HG03460 (cell line): ENCODE results near the gene OMP.

ENCODE experiments used
- ATAC-seq: cut with Tn5 transposase; IDR thresholded peaks from one replicate; pipeline ENCODE4 v1.9.1; 2021; ENCODE audit not compliant: unreplicated experiment

OMP gene

DNA sequence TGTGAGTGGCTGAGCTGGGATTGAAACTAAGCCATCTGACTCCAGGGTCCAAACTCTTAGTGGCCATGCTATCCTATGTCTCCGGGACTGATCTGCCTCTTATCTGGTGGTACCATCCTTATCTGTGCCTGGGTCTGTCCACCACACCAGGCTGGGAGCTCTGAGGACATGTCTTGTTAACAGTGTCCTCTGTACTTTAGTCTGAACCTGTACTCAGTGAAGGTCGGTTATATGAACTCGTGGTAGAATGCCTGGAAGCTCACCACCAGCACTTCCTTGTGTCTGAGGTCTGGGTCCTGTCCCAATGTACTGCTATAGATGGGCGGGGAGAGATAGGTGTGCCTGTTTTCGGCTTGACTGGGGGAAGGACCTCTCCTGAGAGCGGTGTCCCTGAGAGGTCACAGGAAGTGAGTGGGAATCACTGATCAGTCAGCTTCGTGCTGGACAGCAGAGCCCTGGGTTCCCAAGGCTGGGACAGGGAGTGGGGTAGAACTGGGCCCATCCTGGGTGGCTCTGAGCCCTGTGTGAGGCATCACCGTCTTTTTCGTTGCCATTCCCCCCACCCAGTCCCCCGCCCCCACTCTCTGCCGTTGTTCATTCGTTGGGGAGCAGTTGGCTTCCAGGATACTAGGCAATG is 34.3 kb downstream of the OMP start:
- no peak for ATAC-seq

DNA sequence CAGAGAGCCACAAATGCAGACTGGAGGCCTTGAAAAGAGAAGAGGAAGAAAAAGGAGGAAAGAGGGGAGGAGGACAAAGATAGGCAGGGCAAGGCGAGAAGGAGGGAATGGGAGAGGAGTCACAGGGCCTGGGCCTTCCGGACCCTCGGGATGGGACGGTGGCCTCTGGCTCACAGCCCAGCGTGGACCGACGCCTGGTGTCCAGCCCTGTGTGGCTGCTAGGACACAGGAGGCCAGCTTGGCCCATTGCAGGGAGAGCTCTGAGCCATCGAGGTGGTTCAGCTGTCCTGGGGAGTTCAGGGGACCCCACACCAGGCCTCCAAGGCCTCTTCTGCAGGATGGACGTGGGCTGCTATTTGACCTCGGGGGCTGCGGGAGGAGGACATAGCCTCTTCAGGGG is 34.8 kb downstream of the OMP start:
- no peak for ATAC-seq

DNA sequence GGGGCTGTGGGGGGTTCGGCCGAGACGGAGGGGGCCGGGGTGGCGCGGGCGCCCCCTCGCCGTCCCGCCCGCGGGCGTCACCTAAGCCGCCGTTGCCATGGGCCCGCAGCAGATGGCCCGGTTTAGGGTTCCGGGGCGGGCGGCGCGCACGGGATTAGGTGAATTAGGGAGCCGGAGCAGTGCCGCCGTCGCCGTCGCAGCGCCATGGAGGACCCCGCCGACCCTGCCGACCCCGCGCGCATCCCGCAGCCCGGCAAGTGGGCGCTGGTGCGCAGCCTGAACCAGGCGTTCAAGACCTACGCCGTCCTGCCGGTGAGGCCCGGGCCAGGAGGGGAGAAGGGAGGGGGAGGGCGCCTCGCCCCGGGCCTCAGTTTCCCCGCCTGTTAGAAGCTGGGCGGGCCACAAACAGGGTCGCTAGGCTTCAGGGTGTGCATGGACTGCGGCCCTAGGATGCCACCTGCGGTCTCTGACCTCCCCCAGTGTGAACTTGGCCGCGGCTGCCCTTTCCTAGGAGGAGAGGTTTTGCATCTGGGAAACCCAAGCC is 35.5 kb downstream of the OMP start:
- ATAC-seq = no peak

DNA sequence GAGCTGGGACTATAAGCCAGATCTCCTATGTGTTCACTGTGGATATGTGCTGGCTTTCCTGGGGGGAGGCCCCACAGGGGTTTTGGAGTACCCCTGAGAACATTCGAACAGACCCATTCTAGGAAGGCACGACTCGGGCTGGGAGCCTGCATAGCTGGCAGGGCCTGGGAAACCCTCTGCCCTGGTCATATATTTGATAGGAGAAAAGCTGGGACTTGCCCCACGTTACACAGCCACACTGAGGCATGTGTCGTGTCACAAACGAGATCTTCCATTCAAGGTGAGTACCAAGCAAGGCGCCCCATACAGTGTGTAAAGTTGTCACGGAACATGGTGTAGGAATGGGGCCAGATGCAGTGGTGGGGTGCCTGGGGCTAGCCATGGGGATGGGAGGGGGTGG is 36.6 kb downstream of the OMP start:
- no peak for ATAC-seq

DNA sequence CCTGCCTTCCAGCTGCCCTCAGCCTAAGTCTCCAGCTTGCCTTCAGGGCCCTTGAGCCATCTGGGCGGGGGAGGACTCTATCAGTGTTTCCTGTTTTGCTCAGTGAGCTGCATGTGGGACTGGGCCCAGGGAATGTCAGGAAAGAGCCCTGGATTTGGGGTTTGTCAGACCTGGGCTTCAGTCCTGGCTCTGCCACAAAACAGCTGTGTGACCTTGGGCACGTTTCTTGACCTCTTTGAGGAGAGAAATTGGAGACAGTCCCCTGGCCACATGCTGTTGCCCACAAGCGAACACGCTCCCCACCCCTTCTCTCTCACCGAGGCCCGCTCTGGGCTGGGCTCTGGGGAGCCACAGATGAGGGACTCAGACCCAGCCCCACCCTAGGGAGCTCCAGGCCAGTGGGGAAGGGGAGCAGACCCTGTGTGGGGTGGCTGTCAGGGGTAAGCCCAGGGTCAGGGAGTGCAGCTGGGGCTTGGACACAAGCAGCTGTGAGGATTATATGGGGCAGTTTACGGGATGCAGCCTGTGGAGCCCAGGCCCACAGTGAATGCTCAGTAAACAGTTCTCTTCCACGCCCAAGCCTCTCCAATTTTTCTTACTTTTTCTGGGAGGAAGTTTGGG is 37.7 kb downstream of the OMP start:
- no peak for ATAC-seq

DNA sequence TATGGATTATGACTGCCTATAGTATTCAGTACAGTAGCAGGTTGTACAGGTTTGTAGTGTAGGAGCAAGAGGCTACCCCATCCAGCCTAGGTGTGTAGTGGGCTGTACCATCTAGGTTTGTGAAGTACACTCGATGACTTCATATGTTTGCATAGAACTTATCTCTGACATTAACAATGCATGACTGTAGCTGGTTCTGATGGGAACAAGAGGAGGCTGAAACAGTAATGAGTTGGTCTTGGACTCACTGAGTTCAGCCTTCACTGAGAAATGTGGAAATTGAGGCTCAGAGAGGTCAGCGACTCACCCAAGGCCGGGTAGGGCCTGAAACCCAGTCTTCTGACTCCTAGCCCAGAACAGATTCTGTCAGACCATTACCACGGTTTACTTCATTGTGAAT is 38.4 kb downstream of the OMP start:
- no peak for ATAC-seq

DNA sequence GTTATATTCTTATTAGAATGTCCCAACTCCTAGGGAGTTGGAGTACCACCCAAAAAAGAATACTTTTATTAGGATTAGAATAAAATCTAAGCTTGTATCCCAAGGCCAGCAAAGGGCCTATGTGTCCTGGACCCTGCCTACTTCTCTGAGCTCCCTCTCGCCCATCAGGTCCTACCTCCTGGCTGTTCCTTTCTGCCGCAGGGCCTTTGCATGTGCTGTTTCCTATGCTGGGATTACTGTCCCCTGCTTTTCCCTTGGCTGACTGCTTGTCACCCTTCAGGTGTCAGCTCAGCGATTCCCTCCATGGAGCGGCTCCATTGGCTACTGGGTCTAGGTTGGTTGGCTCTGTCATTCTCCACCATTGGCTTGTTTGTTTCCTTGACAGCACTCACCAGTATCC is 38.8 kb downstream of the OMP start:
- ATAC-seq = no peak

DNA sequence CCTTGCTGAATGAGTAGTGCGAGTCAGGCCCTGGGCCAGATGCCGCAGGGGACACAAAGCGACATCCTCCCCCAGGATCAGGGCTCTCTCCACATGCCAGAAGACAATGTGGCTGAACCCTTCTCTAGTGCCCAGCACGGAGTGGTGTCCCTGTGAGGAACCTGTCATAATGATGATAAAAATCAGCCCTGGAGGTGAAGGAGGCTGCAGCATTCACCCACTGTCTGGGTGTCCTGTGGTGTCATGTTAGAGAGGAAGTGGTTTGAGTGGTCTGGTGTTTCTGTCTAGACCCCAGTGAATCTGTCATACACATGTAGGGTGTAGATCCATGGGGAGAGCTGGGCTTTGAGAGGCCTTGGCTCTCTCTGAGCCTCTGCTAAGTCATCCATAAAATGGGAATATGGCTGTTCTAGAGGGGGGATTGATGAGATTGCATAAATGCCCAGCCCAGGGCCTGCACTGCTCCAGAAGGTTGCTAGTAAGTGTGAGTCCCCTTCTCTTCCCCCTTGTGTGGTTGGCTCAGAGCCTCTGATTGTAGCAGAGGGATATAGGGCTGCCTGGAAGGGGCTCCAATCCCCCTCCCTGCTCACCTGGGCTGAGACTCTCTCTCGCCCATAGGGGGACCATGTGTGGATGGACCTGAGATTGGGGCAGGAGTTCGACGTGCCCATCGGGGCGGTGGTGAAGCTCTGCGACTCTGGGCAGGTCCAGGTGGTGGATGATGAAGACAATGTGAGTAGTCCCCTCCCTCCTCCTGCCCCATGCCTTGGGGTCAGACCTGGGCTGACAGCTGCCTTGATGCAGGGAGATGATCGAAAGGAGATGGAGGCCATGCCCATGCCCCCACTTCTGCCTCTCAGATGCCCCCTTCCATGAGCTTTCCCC is 39.7 kb downstream of the OMP start:
- ATAC-seq = no peak

DNA sequence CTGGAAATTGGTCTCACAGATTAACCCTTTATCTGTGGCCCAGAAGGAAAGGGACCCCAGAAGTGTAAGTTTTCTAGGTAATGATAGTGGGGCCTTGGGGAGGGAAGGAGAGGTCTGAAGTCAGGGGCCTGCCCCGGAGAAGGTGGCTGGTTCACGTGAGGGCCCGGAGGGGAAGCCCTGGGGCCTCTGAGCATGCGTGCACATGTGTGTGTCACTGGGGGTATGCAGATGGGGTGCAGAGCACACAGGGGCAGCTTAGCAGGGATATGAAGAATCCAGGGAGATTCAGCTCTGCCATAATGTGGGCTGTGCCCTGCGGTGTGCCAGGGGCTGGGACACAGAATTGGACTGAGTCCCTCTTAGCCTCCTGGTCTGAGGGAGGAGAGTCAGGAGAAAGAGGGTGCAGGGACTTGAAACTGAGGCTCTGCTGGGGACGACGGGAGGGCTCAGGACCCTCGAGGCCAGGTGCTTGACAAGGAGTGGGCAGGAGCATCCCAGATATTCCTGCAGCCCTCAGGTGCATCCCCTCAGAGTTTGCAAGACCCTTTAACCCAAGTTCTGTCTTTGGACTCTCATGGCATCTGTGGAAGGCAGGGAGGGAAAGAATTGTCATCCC is 40.9 kb downstream of the OMP start:
- no peak for ATAC-seq

DNA sequence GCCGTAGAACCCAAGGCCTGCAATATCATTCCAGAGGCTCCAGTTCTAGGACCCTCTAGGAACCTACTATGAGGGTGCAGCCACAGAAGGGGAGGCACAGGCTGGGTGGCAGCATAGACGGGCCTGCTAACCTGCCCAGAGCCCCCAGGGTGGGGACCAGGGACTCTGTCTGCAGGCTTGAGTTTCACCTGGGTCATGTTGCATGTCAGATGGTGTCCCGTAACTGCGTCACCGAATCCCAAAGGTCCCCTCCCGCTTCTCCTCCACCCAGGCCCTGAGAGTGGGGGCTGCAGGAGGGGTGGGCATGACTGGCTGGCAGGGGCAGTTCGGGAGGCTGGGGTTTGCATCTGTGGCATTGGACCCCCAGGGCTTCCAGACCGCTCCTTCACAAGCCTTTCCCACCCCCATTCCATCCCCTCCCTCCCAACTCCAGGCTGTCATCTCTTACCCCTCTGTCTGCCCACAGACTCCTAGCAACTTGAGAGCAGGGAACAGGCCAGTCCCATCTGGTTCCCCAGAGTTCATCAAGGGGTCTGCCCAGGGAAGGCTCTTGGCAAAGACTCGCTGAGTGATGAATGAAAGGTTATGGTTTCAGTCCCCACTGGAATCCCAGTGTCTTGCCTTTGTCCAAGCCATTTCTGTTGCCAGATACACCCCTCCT is 41.7 kb downstream of the OMP start:
- ATAC-seq = no peak

DNA sequence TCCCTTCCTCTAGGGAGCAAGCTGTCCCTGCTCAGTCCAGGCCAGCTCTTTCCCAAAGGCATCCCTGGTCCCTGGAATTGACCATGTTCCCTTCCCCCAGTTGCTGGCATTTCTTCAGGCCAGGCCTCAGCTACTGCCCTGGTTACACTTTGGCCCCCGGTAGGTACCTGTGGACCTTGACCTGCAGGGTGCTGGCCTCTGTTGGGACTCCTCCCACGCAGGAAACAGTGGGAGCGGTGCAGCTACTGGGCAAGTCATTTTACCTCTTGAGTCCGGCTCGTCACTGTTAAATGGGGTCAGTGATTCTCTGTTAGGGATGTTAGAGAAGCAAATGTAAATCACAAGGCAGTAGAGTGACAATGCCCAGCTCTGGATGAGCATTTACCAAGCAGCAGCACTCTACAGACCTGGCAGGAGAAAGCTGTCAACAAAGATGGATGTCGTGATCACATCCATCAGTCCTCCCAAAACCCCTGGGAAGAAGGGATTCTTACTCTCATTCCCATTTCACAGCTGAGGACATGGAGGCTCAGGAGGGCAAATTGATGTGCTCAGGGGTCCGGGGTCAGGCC is 42.3 kb downstream of the OMP start:
- no peak for ATAC-seq

DNA sequence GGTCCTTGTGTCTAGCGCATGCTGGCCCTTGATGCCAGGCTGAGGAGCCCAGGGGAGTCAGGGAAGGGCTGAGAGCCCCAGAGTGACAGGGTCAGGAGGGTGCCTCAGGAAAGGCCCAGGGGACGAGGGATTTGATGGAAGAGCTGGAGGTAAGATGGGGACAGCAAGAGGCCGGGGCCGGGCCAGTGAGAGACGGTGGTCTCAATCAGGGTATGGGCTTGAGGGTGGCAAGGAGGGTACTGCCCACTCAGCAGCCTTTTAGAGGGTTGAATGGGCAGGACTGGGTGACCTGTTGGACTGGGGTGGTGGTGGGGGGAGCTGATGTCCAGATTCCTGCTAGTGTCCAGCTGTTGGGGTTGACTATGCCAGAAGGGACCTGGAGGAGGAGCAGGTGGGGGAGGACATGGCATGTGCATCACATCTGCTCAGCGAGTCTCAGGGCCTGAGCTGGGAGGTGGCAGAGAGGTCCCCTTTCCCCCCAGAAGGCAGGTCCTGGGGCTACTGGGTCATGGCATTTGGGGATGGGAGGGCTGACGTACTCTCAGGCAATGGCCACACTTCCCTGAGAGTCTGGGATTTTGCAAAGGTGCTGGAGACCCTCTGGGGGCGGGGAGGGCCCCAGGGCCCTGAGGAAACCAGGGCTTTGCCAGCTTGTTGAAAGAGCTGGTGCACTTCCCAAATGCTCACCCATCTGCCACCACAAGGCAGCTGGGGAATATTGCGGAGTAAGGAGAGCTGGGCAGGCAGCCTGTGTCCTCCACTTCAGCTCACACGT is 43.8 kb downstream of the OMP start:
- no peak for ATAC-seq

DNA sequence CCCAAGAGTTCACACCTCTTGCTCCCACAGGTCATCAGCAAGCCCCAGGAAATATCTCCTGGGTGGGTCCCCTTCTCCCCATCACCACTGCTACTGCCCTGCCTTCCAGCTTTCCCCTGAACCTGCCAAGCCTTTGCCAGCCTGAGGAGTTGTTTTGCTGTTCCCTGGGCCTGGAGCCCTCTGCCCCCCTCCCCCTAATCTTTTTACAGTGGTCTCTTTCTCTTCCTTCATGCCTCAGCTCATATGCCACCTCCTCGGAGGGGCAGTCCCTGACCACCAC is 44.3 kb downstream of the OMP start:
- ATAC-seq = no peak

DNA sequence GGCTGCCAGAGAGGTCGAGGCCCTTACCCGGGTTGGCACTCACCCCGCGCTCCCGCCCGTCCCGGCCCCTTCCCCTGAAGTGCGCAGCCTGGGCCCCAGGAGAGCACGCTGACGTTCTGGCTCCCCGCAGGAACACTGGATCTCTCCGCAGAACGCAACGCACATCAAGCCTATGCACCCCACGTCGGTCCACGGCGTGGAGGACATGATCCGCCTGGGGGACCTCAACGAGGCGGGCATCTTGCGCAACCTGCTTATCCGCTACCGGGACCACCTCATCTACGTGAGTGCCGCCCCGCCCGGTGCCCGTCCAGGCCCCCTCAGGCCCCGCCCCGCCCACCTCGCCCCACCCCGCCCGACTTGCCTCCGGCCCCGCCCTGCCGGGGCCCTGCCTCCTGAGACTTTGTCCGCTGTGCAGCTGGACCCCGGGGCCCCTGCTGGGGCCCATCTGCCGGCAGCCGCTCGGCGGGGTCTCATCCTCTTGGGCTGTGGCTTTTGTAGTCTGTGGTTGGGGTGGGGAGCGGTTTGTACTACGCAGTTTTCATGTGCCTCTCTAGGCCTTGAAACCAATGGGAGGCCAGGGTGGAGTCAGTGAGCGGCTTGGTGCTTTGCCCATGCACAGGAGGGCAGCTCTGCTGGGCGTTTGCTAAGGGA is 45.2 kb downstream of the OMP start:
- ATAC-seq = no peak

DNA sequence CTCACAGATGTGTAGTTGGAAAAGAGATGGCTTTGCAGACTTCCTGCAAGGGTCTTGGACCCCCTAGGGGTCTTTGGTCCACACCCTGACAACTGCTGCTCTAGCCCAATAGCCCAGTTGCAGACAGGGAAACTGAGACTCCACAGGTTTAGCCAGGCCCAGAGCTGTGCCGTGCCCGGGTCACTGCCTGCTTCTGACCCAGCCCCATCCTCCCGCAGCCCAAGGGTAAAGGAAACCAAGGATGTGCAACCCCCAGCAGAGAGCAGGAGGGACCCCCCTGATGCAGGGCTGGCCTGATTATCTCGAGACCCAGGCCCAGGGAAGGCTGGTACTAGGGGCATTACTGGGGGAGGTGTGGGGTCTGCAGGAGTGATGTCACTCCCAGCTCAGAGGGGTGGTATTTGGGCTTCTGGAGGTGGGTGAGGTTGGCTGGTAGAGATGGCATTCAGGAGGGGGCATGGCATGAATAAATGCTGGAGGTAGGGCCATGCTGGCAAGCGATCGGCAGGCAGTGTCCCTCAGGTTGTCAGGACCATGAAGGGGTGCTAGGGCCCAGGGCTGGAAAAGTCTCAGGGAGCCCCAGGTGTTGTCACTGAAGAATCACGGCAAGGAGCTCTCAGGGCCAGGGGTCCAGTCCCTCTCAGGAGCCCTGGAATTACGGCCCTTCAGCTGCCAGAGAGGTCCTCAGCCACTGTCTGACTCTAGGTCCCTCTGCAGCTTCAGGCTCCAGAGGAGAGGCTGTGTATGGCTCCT is 46.5 kb downstream of the OMP start:
- ATAC-seq = no peak

DNA sequence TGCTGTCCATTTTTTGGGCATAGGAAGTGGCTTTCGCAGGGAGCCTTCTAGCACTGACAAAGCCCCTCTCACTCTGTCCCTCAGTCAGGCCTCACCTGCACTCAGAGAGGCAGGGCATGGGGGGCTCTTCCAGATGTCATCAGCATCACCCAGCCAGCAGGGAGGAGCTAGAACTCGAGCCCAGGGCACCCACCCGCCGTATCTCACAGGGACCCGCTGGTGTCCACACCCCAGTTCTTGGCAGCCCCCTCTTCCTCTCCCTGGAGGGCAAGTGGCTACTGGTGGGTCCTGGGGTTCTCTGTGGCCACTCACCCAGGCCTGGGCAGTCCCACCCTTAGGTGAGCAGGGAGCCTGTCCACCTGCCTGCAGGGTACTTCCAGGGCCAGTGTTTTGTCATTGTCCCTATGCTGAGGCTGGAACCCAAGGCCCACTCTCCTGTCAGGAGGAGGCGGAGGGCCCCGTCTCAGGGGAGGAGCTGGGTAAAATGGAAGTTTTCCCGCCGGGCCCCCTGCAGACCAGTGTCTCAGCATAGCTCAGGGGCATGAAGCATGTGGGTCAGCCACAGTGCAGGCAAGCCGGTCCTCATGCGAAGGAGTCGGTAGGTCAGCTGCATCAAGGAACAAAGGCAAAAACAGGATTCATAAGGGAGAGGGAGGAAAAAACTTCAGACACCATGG is 47.2 kb downstream of the OMP start:
- no peak for ATAC-seq

DNA sequence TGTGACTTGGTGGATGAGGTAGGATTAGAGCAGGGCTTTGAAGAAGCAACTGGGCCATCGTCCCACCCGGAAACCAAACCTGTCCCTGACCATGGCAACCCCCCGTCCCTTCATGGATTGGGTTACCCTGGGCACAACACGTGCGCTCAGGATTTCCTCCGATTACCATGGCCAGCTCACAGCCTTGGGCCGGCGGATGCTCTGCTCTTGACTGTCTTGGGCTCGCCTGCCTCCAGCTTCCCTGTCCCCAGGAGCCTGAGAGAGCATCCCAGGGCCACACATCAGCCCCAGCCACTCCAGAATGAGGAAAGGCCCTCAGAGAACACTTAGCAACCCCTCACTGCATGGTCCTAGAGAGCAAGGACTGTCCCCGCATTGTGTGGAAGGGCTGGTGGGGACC is 48.2 kb downstream of the OMP start:
- no peak for ATAC-seq

DNA sequence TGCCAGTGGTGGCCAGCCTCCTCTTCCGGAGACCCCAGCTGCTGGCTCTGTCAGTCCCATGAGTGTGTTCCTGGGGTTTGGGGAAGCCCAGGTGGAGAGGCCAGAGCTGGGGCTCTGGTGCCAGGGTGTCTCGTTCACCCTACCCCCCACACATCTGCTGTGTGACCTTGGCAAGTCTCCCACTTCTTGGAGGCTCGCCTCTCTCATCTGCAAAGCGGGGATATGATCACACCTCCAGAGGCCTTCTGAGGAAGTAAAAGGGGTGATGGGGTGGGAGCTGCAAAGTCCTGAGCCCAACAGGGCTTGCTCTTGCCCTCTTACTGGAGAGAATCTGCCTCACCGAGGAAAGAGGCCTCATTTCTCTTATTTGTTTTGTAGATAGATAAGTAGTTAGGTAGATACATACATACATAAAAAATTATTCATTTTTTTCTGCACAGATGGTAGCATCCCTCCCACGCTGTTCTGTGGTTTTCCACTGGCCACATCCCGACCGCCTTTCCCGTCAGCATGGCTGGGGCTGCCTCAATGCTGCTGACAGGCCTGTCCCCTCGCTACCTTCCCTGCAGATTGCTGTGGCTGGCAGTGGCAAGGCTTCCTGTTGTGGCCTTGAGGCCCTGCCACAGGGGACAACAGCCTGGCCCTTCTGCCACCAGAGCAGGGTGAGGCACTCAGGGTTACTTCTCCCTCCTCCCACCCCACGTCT is 49.3 kb downstream of the OMP start:
- ATAC-seq = no peak
